Iris pigment epithelial cell (primary cell): ENCODE data around the gene TRIM71.
"Not testable (repeated sequence)": the region's sequence is repeated elsewhere in the genome, so short reads cannot be mapped to it uniquely, and the experiment has no call there.

ENCODE experiments used
- DNase-seq: peaks from one replicate; pipeline ENCODE4 v3.0.0-alpha.2; 2011; ENCODE audit warnings: low read depth

TRIM71 gene

GRCh38 chr3:32842987-32843386 lies 25.2 kb downstream of the TRIM71 start:
- DNase-seq, result no peak

GRCh38 chr3:32843510-32844321 lies 25.9 kb downstream of the TRIM71 start:
- no peak for DNase-seq

- DNase-seq, result no peak
These were observed 26.5 kb downstream of the TRIM71 start for GRCh38 chr3:32844322-32844654.

GRCh38 chr3:32844914-32845313 lies 27.1 kb downstream of the TRIM71 start:
- no peak for DNase-seq

- DNase-seq, result not testable (repeated sequence)
These were observed 27.7 kb downstream of the TRIM71 start for GRCh38 chr3:32845546-32845945.

GRCh38 chr3:32847045-32847444 lies 29.2 kb downstream of the TRIM71 start:
- DNase-seq, result not testable (repeated sequence)

- no peak for DNase-seq
These were observed 29.7 kb downstream of the TRIM71 start for GRCh38 chr3:32847528-32847927.

GRCh38 chr3:32848215-32848614 lies 30.4 kb downstream of the TRIM71 start:
- no peak for DNase-seq

GRCh38 chr3:32849046-32849445 lies 31.2 kb downstream of the TRIM71 start:
- no peak for DNase-seq

GRCh38 chr3:32850226-32850625 lies 32.4 kb downstream of the TRIM71 start:
- DNase-seq, result no peak

GRCh38 chr3:32850636-32851035 lies 32.8 kb downstream of the TRIM71 start:
- no peak for DNase-seq

- no peak for DNase-seq
These were observed 34.3 kb downstream of the TRIM71 start for GRCh38 chr3:32852146-32852545.

- no peak for DNase-seq
These were observed 37.7 kb downstream of the TRIM71 start for GRCh38 chr3:32855350-32855953.

- DNase-seq, result no peak
These were observed 38.6 kb downstream of the TRIM71 start for GRCh38 chr3:32856355-32856889.

GRCh38 chr3:32856901-32857507 lies 39.2 kb downstream of the TRIM71 start:
- no peak for DNase-seq

- no peak for DNase-seq
These were observed 40.1 kb downstream of the TRIM71 start for GRCh38 chr3:32857921-32858320.

GRCh38 chr3:32859604-32860237 lies 41.9 kb downstream of the TRIM71 start:
- no peak for DNase-seq

GRCh38 chr3:32860499-32860898 lies 42.7 kb downstream of the TRIM71 start:
- no peak for DNase-seq

- no peak for DNase-seq
These were observed 43.9 kb downstream of the TRIM71 start for GRCh38 chr3:32861681-32862080.

GRCh38 chr3:32862247-32862935 lies 44.6 kb downstream of the TRIM71 start:
- no peak for DNase-seq

- no peak for DNase-seq
These were observed 45.2 kb downstream of the TRIM71 start for GRCh38 chr3:32862936-32863487.

- DNase-seq, result no peak
These were observed 47.6 kb downstream of the TRIM71 start for GRCh38 chr3:32865383-32865782.
